ENCODE data around the gene ZNF440.
"Not testable (repeated sequence)": the region's sequence is repeated elsewhere in the genome, so short reads cannot be mapped to it uniquely, and the experiment has no call there.

ZNF440 gene

GRCh38 chr19:11872624-11873023, 58.6 kb downstream of the ZNF440 start:
- Histone ChIP-seq H3K9me3 (peaks cover 4 to 47% (median 46%) of the 10 kb centered on the region in 3 donors), H3K4me1 (no peaks in the 10 kb centered on the region), H3K27ac (no peak overlapping the region), H3K4me3 (no peak overlapping the region), H3K27me3 (no peaks in the 10 kb centered on the region), H3K36me3 (peaks cover 16 to 33% (median 29%) of the 10 kb centered on the region in 3 donors)
- no peak for TF ChIP-seq CTCF (IDR thresholded peaks at IDR 0.05)
- intact Hi-C loops (cut with DNase I; ENCODE audit: low total_unique reads) = no loop called here
- DNase-seq = no peak

GRCh38 chr19:11873762-11874161, 59.7 kb downstream of the ZNF440 start:
- intact Hi-C loops (cut with DNase I; ENCODE audit: low total_unique reads) = no loop called here
- Histone ChIP-seq H3K36me3 (peaks cover 5 to 21% (median 18%) of the 10 kb centered on the region in 3 donors), H3K27me3 (no peaks in the 10 kb centered on the region), H3K4me3 (no peak overlapping the region), H3K27ac (no peak overlapping the region), H3K9me3 (peaks cover 4 to 36% (median 34%) of the 10 kb centered on the region in 3 donors), H3K4me1 (no peaks in the 10 kb centered on the region)
- no peak for DNase-seq
- no peak for TF ChIP-seq CTCF (IDR thresholded peaks at IDR 0.05)

- intact Hi-C loops (cut with DNase I; ENCODE audit: low total_unique reads) = loop anchor here (10.0 kb wide), 1 partner anchor 85 kb away; the partner anchor contains the start of gene ZNF491
Measured at GRCh38 chr19:11879687-11880266, 65.7 kb downstream of the ZNF440 start.

GRCh38 chr19:11880598-11880997, 66.5 kb downstream of the ZNF440 start:
- no peak for TF ChIP-seq CTCF (IDR thresholded peaks at IDR 0.05)
- Histone ChIP-seq H3K27me3 (no peaks in the 10 kb centered on the region), H3K36me3 (no peaks in the 10 kb centered on the region), H3K4me3 (no peak overlapping the region), H3K27ac (no peak overlapping the region), H3K9me3 (no peaks in the 10 kb centered on the region), H3K4me1 (no peaks in the 10 kb centered on the region)
- intact Hi-C loops (cut with DNase I; ENCODE audit: low total_unique reads) = loop anchor here (10.0 kb wide), 1 partner anchor 86 kb away; the partner anchor contains the start of gene ZNF491
- no peak for DNase-seq

More at GRCh38 chr19:11879687-11880266, 65.7 kb downstream of the ZNF440 start:
- not testable (repeated sequence) for H3K4me3 ChIP-seq, H3K27ac ChIP-seq, H3K27me3 ChIP-seq, H3K9me3 ChIP-seq, H3K36me3 ChIP-seq, DNase-seq, H3K4me1 ChIP-seq

GRCh38 chr19:11881151-11881800, 67.2 kb downstream of the ZNF440 start:
- Histone ChIP-seq H3K4me1 (no peaks in the 10 kb centered on the region), H3K4me3 (no peak overlapping the region), H3K27ac (no peak overlapping the region), H3K36me3 (no peaks in the 10 kb centered on the region), H3K27me3 (no peaks in the 10 kb centered on the region), H3K9me3 (no peaks in the 10 kb centered on the region)
- peak; percentile 59 to 66 for TF ChIP-seq CTCF (IDR thresholded peaks at IDR 0.05)
- intact Hi-C loops (cut with DNase I; ENCODE audit: low total_unique reads) = loop anchor here (10.0 kb wide), 1 partner anchor 86 kb away; the partner anchor contains the start of gene ZNF491
- peak; percentile 24 to 66 for DNase-seq

- no peak for TF ChIP-seq CTCF (IDR thresholded peaks at IDR 0.05)
- no peak for DNase-seq
- H3K27me3 ChIP-seq = no peaks in the 10 kb centered on the region
- H3K4me3 ChIP-seq = no peak overlapping the region
- H3K9me3 ChIP-seq = no peaks in the 10 kb centered on the region
- no peak overlapping the region for H3K27ac ChIP-seq
- no peaks in the 10 kb centered on the region for H3K36me3 ChIP-seq
- H3K4me1 ChIP-seq = peaks cover 0 to 5% (median 2%) of the 10 kb centered on the region in 4 donors
- intact Hi-C loops (cut with DNase I; ENCODE audit: low total_unique reads) = loop anchor here (10.0 kb wide), 1 partner anchor 88 kb away; the partner anchor contains the start of gene ZNF491
Measured at GRCh38 chr19:11882606-11883005, 68.5 kb downstream of the ZNF440 start.

Data from tibial artery (tissue), 4 donors.